NCI-H345 treated with DMSO at 0.1 percent for 48 hours (cell line): ENCODE measurements around the gene SPDEF.

Source experiments
- DNase-seq: peaks from one replicate; lab custom pipeline; 2025; ENCODE audit not compliant: unreplicated experiment; lab: John Stamatoyannopoulos, UW

SPDEF gene

GRCh38 chr6:34515473-34516387 lies 40.4 kb downstream of the SPDEF start:
- DNase-seq: no peak

GRCh38 chr6:34514593-34515472 lies 41.3 kb downstream of the SPDEF start:
- DNase-seq: no peak

- no peak for DNase-seq
Observed at GRCh38 chr6:34514112-34514511, 42.0 kb downstream of the SPDEF start.

- DNase-seq: no peak
Observed at GRCh38 chr6:34513646-34514045, 42.5 kb downstream of the SPDEF start.

- no peak for DNase-seq
Observed at GRCh38 chr6:34512738-34513115, 43.4 kb downstream of the SPDEF start.

- DNase-seq: no peak
Observed at GRCh38 chr6:34511915-34512737, 44.0 kb downstream of the SPDEF start.

- DNase-seq: no peak
Observed at GRCh38 chr6:34511214-34511914, 44.8 kb downstream of the SPDEF start.

GRCh38 chr6:34510299-34510698 lies 45.8 kb downstream of the SPDEF start:
- no peak for DNase-seq

GRCh38 chr6:34509782-34510181 lies 46.3 kb downstream of the SPDEF start:
- no peak for DNase-seq

- DNase-seq: no peak
Observed at GRCh38 chr6:34508425-34508824, 47.7 kb downstream of the SPDEF start.

GRCh38 chr6:34506718-34507117 lies 49.4 kb downstream of the SPDEF start:
- no peak for DNase-seq

GRCh38 chr6:34497411-34497810 lies 58.7 kb downstream of the SPDEF start:
- no peak for DNase-seq

GRCh38 chr6:34496103-34496685 lies 59.9 kb downstream of the SPDEF start:
- no peak for DNase-seq

GRCh38 chr6:34494973-34495372 lies 61.2 kb downstream of the SPDEF start:
- no peak for DNase-seq

GRCh38 chr6:34493344-34493743 lies 62.8 kb downstream of the SPDEF start:
- no peak for DNase-seq

- no peak for DNase-seq
Observed at GRCh38 chr6:34491091-34491430, 65.1 kb downstream of the SPDEF start.

GRCh38 chr6:34490390-34491090 lies 65.6 kb downstream of the SPDEF start:
- DNase-seq: no peak

GRCh38 chr6:34489207-34489805 lies 66.8 kb downstream of the SPDEF start:
- DNase-seq: no peak
